Right ventricle myocardium inferior (tissue), 1 donor: ENCODE measurements around the gene ITGA2. TPM values are rescaled to one million over a fixed set of nuclear protein-coding genes. Genes with fewer than 3 reads are reported as not detected.

ENCODE experiments used
- ATAC-seq: fragments of 200-7000 bp; cut with Tn5 transposase; one replicate; pipeline ENCODE4 v1.9.1; 2020; ENCODE audit warnings: mild to moderate bottlenecking, moderate library complexity
- DNase-seq: peaks from one replicate; pipeline ENCODE4 v3.0.0; 2021; ENCODE audit errors: missing footprints
- intact Hi-C: fragments of 100-400 bp; cut with DNase I; formaldehyde crosslinking; loops from one replicate; pipeline ENCODE4 v1.11.0; 2022
- total RNA-seq: library from RNA; stranded (reverse); fragmentation: NEBNext Ultra II Directional; extraction: Animal tissue kit (Norgen Biotek cat#: 25700); gene quantifications from one replicate; pipeline ENCODE4 v1.2.1, GENCODE V29; 2021
- donor health status: DM: no; HTN: yes; CAD: no; lungs with severe emphysema.

ITGA2 gene
- total RNA-seq, 1 donor from 2014 or later, result 0.78 TPM

GRCh38 chr5:52983731-52984636 lies 5.2 kb upstream of the ITGA2 start:
- ATAC-seq (no peak), DNase-seq (no peak)
- intact Hi-C loops, result loop anchor here (10.0 kb wide), 1 partner anchor 51 kb away; no protein-coding TSS in a partner anchor

- ATAC-seq, result no peak
- DNase-seq, result no peak
- intact Hi-C loops, result loop anchor here (5.0 to 10.0 kb wide), 2 partner anchors 38 to 49 kb away; no protein-coding TSS in a partner anchor
Measured at GRCh38 chr5:52985306-52985705, 3.8 kb upstream of the ITGA2 start.

DNA sequence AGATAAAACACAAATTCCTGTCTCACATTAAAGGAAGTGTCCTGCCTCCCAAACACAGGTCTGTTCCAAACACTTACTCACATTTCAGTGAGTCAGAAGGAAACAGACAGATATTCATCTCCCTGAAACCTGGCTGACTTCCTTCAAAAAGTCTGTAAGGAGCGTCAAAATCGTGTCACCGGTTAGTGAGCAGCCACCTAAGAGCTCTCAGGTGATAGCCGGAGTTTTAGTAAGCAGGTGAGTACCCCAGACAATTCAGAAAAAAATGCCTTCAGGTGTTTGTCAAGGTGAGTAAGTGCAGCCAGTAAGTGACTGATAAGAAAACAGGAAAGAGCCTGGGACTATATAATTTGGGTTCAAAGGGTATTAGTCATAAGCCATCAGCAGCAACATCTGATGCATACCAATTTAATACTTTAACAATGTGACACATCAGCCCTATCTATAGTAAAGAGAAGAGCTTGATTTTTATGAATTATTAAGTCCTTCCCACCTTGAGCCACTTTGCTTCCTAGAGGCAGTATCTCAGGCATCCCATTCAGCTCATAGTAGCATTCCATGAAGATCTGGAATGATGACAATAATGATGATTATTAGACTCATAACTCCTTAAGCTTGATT lies 1.3 kb upstream of the ITGA2 start:
- ATAC-seq (no peak), DNase-seq (no peak)
- intact Hi-C loops, result loop anchor here (5.0 to 10.0 kb wide), 2 partner anchors 41 to 47 kb away; no protein-coding TSS in a partner anchor

DNA sequence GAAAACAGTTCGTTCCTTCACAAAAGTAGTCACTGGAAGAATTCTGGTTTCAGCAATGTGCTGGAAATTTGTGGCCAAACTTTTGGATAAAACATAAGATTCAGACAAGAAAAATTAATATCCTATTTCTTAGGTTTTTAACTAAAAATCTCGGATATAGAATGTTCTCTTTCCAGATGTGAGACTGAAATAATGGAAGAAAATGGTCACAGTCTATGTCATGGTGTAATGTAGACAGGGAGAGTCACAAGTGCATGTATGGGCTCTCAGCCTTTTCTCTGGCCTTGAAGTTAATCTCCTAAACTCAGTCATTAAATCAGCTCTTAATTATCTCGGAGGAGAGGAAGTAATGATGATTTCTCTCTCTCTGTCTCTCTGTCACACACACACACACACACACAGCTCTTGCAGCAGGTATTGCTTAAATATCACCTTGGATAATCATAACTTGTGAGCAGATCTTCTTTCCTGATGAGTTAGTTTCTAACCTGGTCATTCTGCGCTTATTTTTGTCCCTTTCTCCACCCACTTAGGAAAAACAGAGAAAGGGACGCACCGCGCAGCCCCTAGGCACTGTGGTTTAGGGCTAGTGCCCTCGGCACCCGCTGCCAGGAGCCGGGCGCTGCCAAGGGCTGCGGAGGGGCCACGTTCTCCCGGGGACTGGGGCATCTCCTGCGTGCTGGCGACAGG lies 672 bp upstream of the ITGA2 start:
- DNase-seq (no peak), ATAC-seq (peak; percentile 15)
- intact Hi-C loops, result loop anchor here (5.0 to 10.0 kb wide), 2 partner anchors 41 to 46 kb away; no protein-coding TSS in a partner anchor

DNA sequence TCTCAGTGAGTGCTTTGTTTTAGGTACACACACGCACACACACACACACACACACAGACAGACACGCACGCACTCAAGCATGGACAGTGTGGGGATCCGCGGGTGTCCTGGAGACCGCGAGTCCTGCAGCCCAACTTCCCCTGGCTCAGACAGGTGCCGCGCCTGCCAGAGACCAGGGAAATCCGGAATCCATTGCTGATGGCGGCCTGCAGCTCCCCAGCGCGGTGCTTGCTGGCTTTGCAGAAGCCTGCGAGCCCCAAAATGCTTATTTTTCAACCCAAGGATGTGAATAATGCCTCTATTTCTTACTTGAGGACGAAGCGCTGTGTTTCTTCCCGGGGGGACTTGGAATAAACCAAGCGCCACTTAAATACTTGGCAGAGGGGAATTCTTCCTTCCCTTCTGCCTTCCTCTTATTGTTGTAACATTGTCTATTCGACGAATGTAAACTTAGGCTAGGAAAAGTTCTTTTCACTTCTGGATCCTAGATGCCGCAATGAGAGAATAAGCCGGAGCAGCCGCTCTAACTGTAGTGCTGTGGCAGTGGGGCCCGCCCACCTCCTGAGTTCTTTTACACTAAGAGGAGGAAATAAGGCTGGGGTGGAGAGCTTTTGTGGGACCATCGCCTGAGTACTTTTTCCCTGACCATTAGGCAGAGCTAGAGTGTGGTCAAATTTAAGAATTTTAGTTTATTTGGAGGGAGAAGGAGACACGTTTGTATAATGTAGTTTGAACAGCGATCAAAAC lies 802 bp downstream of the ITGA2 start:
- ATAC-seq (peak; percentile 60), DNase-seq (no peak)
- intact Hi-C loops, result loop anchor here (5.0 to 10.0 kb wide), 2 partner anchors 43 to 45 kb away; no protein-coding TSS in a partner anchor

GRCh38 chr5:52990528-52990925 lies 1.4 kb downstream of the ITGA2 start:
- ATAC-seq, result no peak
- intact Hi-C loops, result no loop called here
- no peak for DNase-seq

GRCh38 chr5:52993367-52993766 lies 4.2 kb downstream of the ITGA2 start:
- intact Hi-C loops, result no loop called here
- ATAC-seq, result no peak
- no peak for DNase-seq

DNA sequence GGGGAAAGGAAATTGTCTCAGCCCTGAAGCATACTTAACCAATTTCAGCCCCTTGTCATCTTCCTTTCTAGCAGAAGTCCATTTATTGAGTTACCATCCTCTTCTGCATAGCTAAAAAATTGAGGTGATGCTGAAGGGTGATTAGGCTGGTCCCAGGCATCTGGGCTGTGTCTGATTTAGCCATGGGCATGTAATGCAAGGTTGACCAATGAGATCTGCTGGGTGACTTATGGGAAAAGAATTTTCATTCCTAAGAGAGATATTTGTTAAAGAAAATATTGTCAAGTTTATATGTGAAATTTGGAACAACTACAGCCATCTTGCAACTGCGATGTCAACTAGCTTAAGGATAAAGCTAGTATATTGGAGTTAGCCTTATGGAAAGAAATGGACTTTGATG lies 5.1 kb downstream of the ITGA2 start:
- ATAC-seq, result no peak
- intact Hi-C loops, result no loop called here

GRCh38 chr5:52995095-52995494 lies 5.9 kb downstream of the ITGA2 start:
- intact Hi-C loops, result no loop called here
- no peak for ATAC-seq
- DNase-seq, result no peak

More for the DNA sequence above, 5.1 kb downstream of the ITGA2 start:
- DNase-seq, result no peak

GRCh38 chr5:52995914-52996313 lies 6.8 kb downstream of the ITGA2 start:
- intact Hi-C loops, result no loop called here
- DNase-seq (no peak), ATAC-seq (no peak)

GRCh38 chr5:52996979-52997378 lies 7.8 kb downstream of the ITGA2 start:
- intact Hi-C loops, result no loop called here
- ATAC-seq (no peak), DNase-seq (no peak)

DNA sequence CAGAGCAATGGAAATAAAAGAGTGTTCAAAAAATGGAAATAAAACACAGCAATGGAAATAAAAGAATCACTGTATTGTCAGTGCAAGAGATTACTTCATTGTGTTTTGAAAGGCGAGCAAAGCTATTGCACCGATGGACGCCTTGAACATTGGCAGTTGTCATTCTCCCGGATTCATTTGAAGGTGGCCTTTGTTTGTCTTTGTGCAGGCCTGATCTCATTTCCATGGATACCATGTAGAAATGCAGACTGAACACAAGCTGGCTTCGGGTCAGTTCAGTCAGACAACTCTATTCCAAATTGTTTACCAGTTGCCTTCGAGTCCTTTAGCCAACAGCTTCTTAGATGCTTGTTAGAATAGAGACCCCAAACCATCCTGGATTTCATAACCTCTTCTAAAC lies 8.3 kb downstream of the ITGA2 start:
- intact Hi-C loops, result no loop called here
- ATAC-seq (no peak), DNase-seq (no peak)

DNA sequence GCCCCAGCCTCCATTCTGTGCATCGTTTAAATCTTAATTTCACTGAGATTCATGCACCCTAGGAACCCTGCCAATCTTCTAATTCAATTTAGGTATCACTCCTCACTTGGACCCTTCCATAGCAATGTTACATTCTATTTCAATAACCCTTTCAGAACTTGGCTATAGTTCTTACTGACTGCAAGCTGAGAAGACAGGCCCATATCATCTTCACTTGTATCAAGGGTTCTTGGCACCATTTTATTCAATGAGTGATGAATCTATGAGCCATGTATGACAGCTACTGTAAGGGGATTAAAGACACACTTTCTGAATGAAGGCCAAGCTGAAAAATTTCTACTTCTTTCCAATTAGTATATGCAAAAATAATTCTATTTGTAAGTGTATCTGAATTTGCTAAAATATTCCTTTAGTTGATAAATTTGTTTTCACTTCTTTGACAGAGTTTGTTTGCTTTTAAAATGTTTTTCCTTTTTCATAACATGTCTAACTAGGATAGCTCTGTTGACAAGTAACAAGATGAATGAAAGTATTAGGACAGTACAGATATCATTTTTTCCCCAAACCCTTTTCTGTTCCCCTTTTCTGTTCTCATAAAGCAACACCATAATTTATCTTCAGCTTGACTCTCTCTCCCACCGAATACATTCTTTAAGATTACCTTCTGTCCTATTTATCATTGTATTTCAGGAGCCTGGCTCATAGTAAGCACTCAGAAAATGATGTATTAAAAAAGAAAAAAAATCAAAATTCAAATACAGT lies 9.6 kb downstream of the ITGA2 start:
- DNase-seq (no peak), ATAC-seq (no peak)
- intact Hi-C loops, result no loop called here

DNA sequence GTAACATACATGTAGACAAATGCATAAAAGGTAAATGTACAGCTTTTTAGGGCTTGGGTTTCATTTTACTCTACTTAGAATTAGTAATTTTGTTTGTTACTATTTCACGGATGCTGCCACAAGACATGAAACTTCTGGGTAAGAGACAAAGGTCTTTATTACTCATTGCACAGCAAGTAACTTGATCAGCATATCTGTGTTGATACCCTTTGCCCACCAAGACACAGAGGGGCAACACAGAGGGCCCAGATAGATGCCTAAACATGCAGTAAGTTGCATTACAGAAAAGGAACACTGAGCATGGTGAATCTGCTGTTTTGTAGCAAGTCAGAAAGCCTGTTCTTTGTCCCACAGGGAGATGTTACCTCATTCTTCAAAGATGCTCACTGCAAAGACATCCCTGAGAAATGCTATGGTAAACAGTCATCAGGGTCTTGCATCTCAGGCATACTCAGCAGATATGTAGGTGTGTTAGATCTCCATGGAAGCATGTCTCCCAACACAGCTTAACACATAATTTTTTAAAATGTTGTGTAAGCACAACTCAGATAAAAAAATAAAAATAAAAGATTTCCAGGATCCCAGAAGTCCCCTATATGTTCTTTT lies 10.3 kb downstream of the ITGA2 start:
- no peak for DNase-seq
- ATAC-seq, result no peak
- intact Hi-C loops, result no loop called here

DNA sequence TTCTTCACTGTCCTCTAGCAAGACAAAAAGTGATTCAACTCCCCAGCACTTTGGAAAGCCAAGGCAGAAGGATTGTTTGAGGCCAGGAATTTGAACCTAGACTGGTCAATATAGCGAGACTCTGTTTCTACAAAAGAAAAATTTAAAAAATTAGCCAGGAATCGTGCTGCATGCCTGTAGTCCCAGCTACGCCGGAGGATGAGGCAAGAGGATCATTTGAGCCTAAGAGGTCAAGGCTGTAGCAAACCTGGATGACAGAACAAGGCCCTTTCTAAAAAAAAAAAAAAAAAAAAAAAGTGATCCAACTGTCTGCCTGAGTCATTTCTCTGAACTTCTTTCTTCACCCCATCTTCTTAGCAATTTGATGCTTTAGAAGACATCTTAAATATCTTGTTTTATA lies 12.4 kb downstream of the ITGA2 start:
- no peak for DNase-seq
- intact Hi-C loops, result no loop called here
- ATAC-seq, result no peak

DNA sequence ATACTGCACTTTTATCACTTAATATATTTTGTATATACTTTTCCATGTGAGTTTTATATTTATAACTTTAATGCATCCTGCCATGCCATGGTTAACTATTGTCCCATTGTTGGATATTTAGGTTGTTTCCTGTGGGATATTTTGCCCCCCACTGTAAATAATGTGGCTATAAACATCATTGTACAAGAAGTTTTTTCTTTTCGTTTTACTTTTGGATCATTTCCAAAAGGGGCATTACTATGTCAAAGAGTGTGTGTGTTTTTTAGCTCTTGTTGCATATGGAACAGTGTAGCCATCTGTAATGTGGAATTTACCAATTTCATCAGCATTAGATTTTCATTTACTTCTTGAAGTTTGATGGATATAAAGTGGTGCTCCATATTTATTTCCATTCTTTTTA lies 13.3 kb downstream of the ITGA2 start:
- DNase-seq (no peak), ATAC-seq (no peak)
- intact Hi-C loops, result no loop called here

- DNase-seq (no peak), ATAC-seq (no peak)
- intact Hi-C loops, result no loop called here
Measured at GRCh38 chr5:53003144-53003543, 14.0 kb downstream of the ITGA2 start.
